Tibial artery (tissue), 4 donors: ENCODE measurements around the gene SNAP47.
A peak's percentile ranks its signal among the peaks of the same experiment; 100 is the strongest.

ENCODE experiments used
- DNase-seq, 2 donors: peaks; one replicate each; pipeline ENCODE4 v3.0.0-alpha.2; 2019
- H3K27ac ChIP-seq, 2 donors: fragments of 200-600 bp; sonication (generic) in 1 of 2; 1 replicate in 1 of 2; 2 replicates in 1 of 2; pipeline ENCODE4 v1.5.1; 2018 to 2019; ENCODE audit warnings: mild to moderate bottlenecking in 1 of 2
- H3K27me3 ChIP-seq, 2 donors: fragments of 200-600 bp; sonication (generic) in 1 of 2; one replicate each; pipeline versions ENCODE4 v1.5.1 to v1.6.0; 2016 to 2019
- H3K36me3 ChIP-seq, 3 donors: fragments of 200-600 bp; sonication (generic) in 2 of 3; one replicate each; pipeline ENCODE4 v1.5.1; 2016 to 2019; ENCODE audit warnings: mild to moderate bottlenecking in 2 of 3
- H3K4me1 ChIP-seq, 4 donors: fragments of 200-600 bp; sonication (generic) in 2 of 4; 1 replicate in 3 of 4; 2 replicates in 1 of 4; pipeline ENCODE4 v1.5.1; 2016 to 2019
- H3K4me3 ChIP-seq, 2 donors: fragments of 200-600 bp; sonication (generic) in 1 of 2; 1 replicate in 1 of 2; 2 replicates in 1 of 2; pipeline ENCODE4 v1.5.1; 2018 to 2019; ENCODE audit warnings: mild to moderate bottlenecking in 2 of 2
- H3K9me3 ChIP-seq, 3 donors: fragments of 200-600 bp; sonication (generic) in 1 of 3; one replicate each; pipeline ENCODE4 v1.5.1; 2016 to 2019
- CTCF ChIP-seq, 2 experiments: fragments of 200-600 bp in 1 of 2; fragments of 450-650 bp in 1 of 2; IDR thresholded peaks; one replicate each; pipeline ENCODE4 v1.5.1; 2017 to 2019; ENCODE audit warnings: antibody characterized with exemption in 2 of 2, mild to moderate bottlenecking in 1 of 2, moderate library complexity in 1 of 2
- intact Hi-C: fragments of 100-400 bp; cut with DNase I; formaldehyde crosslinking; loops from one replicate; pipeline ENCODE4 v1.15.0; 2023; ENCODE audit warnings: low total_unique reads

Gene SNAP47

GRCh38 chr1:227729881-227730629 is 5.2 kb upstream of the SNAP47 start:
- no peak overlapping the region for H3K4me3 ChIP-seq
- peak in 1 of 2 donors; percentile 15 for DNase-seq
- no peak overlapping the region for H3K27ac ChIP-seq
- peak; percentile 43 to 54 for TF ChIP-seq CTCF (IDR thresholded peaks at IDR 0.05)
- H3K27me3 ChIP-seq, result no peaks in the 10 kb centered on the region
- H3K9me3 ChIP-seq, result no peaks in the 10 kb centered on the region
- H3K4me1 ChIP-seq, result peaks cover 0 to 48% (median 36%) of the 10 kb centered on the region in 4 donors
- intact Hi-C loops, result loop anchor here (5.0 to 10.0 kb wide), 4 partner anchors 173 to 675 kb away; partner anchors contain the start of genes ARF1, IBA57 and TRIM11
- H3K36me3 ChIP-seq, result peaks cover 0 to 30% (median 16%) of the 10 kb centered on the region in 3 donors

- peaks cover 0 to 49% (median 36%) of the 10 kb centered on the region in 4 donors for H3K4me1 ChIP-seq
- H3K4me3 ChIP-seq, result no peak overlapping the region
Observed at GRCh38 chr1:227730630-227731151, 4.5 kb upstream of the SNAP47 start.

GRCh38 chr1:227731241-227731677 is 4.0 kb upstream of the SNAP47 start:
- no peak overlapping the region for H3K27ac ChIP-seq
- H3K27me3 ChIP-seq, result no peaks in the 10 kb centered on the region
- no peak overlapping the region for H3K4me3 ChIP-seq
- H3K4me1 ChIP-seq, result peaks cover 0 to 55% (median 42%) of the 10 kb centered on the region in 4 donors
- peaks cover 0 to 30% (median 16%) of the 10 kb centered on the region in 3 donors for H3K36me3 ChIP-seq
- DNase-seq, result peak in 1 of 2 donors; percentile 18
- no peaks in the 10 kb centered on the region for H3K9me3 ChIP-seq
- TF ChIP-seq CTCF (IDR thresholded peaks at IDR 0.05), result no peak
- intact Hi-C loops, result loop anchor here (5.0 to 10.0 kb wide), 4 partner anchors 174 to 674 kb away; partner anchors contain the start of genes ARF1, IBA57 and TRIM11

More at GRCh38 chr1:227730630-227731151, 4.5 kb upstream of the SNAP47 start:
- intact Hi-C loops, result loop anchor here (5.0 to 10.0 kb wide), 4 partner anchors 173 to 674 kb away; partner anchors contain the start of genes ARF1, IBA57 and TRIM11
- H3K27ac ChIP-seq, result no peak overlapping the region
- no peaks in the 10 kb centered on the region for H3K27me3 ChIP-seq
- no peak for TF ChIP-seq CTCF (IDR thresholded peaks at IDR 0.05)
- DNase-seq, result peak in 1 of 2 donors; percentile 21
- no peaks in the 10 kb centered on the region for H3K9me3 ChIP-seq
- peaks cover 0 to 30% (median 16%) of the 10 kb centered on the region in 3 donors for H3K36me3 ChIP-seq

- Histone ChIP-seq H3K27me3 (no peaks in the 10 kb centered on the region), H3K4me1 (peaks cover 0 to 61% (median 49%) of the 10 kb centered on the region in 4 donors), H3K4me3 (no peak overlapping the region), H3K9me3 (no peaks in the 10 kb centered on the region), H3K27ac (no peak overlapping the region), H3K36me3 (peaks cover 0 to 30% (median 16%) of the 10 kb centered on the region in 3 donors)
- intact Hi-C loops, result loop anchor here (5.0 to 10.0 kb wide), 4 partner anchors 175 to 673 kb away; partner anchors contain the start of genes ARF1, IBA57 and TRIM11
- no peak for TF ChIP-seq CTCF (IDR thresholded peaks at IDR 0.05)
- DNase-seq, result no peak
Observed at GRCh38 chr1:227731696-227732585, 3.3 kb upstream of the SNAP47 start.
